DOHH2 (cell line): ENCODE measurements around the gene DCAF10.

ENCODE experiments used
- H3F3A ChIP-seq: fragments of 200-600 bp; sonication (generic), shearing (Covaris generic); 2 replicates; pipeline ENCODE4 v1.6.0; 2016; ENCODE audit warnings: antibody characterized with exemption, mild to moderate bottlenecking; ENCODE audit not compliant: control insufficient read depth, insufficient read depth
- H3K27ac ChIP-seq: fragments of 200-600 bp; sonication (generic); 2 replicates; pipeline ENCODE4 v1.5.1; 2014; ENCODE audit warnings: low read depth, mild to moderate bottlenecking, low read length, moderate library complexity
- H3K27me3 ChIP-seq: fragments of 200-600 bp; sonication (generic); 2 replicates; pipeline ENCODE4 v1.6.1; 2014; ENCODE audit warnings: mild to moderate bottlenecking, low read length, mixed read lengths; ENCODE audit not compliant: control insufficient read depth
- H3K36me3 ChIP-seq: fragments of 200-600 bp; sonication (generic); 2 replicates; pipeline ENCODE4 v1.6.1; 2014; ENCODE audit warnings: mild to moderate bottlenecking, low read length, moderate library complexity, mixed read lengths; ENCODE audit not compliant: control insufficient read depth
- H3K4me1 ChIP-seq: fragments of 200-600 bp; sonication (generic); 2 replicates; pipeline ENCODE4 v1.6.1; 2014; ENCODE audit warnings: mild to moderate bottlenecking, low read length, mixed read lengths; ENCODE audit not compliant: control insufficient read depth
- H3K4me2 ChIP-seq: fragments of 200-600 bp; sonication (generic); 2 replicates; pipeline ENCODE4 v1.6.0; 2014; ENCODE audit warnings: mild to moderate bottlenecking, low read length, moderate library complexity
- H3K4me3 ChIP-seq: fragments of 200-600 bp; sonication (generic); 2 replicates; pipeline ENCODE4 v1.5.1; 2014; ENCODE audit warnings: mild to moderate bottlenecking, low read length, mixed read lengths
- H3K79me2 ChIP-seq: fragments of 200-600 bp; sonication (generic); 2 replicates; pipeline ENCODE4 v1.6.1; 2014; ENCODE audit warnings: mild to moderate bottlenecking, low read length, mixed read lengths; ENCODE audit not compliant: control insufficient read depth
- H3K9me2 ChIP-seq: fragments of 200-600 bp; sonication (generic); replicated peaks from 2 replicates; pipeline ENCODE4 v1.6.1; 2014; ENCODE audit warnings: mild to moderate bottlenecking, low read length, mixed read lengths; ENCODE audit not compliant: control insufficient read depth
- H3K9me3 ChIP-seq: fragments of 200-600 bp; sonication (generic); 2 replicates; pipeline ENCODE4 v1.6.1; 2014; ENCODE audit warnings: antibody characterized with exemption, low read length, mixed read lengths; ENCODE audit not compliant: control insufficient read depth, insufficient read depth
- H4K20me1 ChIP-seq: fragments of 200-600 bp; sonication (generic); 2 replicates; pipeline ENCODE4 v1.6.0; 2014; ENCODE audit warnings: low read depth, mild to moderate bottlenecking, antibody characterized with exemption, low read length, moderate library complexity; ENCODE audit not compliant: control insufficient read depth, insufficient read depth
- CTCF ChIP-seq: fragments of 200-600 bp; sonication (generic); IDR thresholded peaks from one replicate; pipeline ENCODE4 v1.5.1; 2014; ENCODE audit warnings: antibody characterized with exemption, mild to moderate bottlenecking, low read depth, low read length; ENCODE audit not compliant: poor library complexity, severe bottlenecking
- EZH2phosphoT487 ChIP-seq: fragments of 200-600 bp; sonication (generic); IDR thresholded peaks from 2 replicates; pipeline ENCODE4 v1.6.1; 2017; ENCODE audit warnings: borderline replicate concordance, mild to moderate bottlenecking, antibody characterized with exemption, low read length, moderate library complexity, mixed read lengths

DCAF10 gene

GRCh38 chr9:37787059-37787458, 13.5 kb upstream of the DCAF10 start:
- Histone ChIP-seq H3K36me3 (peaks cover 26% of the 10 kb centered on the region), H3K9me2 (no peaks in the 10 kb centered on the region), H3K9me3 (no peaks in the 10 kb centered on the region), H4K20me1 (peaks cover 9% of the 10 kb centered on the region; the same call in 1 of the 2 replicates), H3K4me2 (no peak overlapping the region), H3K79me2 (peaks cover 33% of the 10 kb centered on the region), H3F3A (no peaks in the 10 kb centered on the region), H3K4me3 (no peak overlapping the region), H3K27ac (no peak overlapping the region), H3K27me3 (no peaks in the 10 kb centered on the region), H3K4me1 (peaks cover 24% of the 10 kb centered on the region)
- TF ChIP-seq CTCF (no peak), EZH2phosphoT487 (no peak)

GRCh38 chr9:37788332-37788731, 12.3 kb upstream of the DCAF10 start:
- no peak overlapping the region for H3K4me3 ChIP-seq
- no peaks in the 10 kb centered on the region for H3K9me2 ChIP-seq
- H3K9me3 ChIP-seq, result no peaks in the 10 kb centered on the region
- no peak for TF ChIP-seq EZH2phosphoT487
- TF ChIP-seq CTCF, result no peak
- H3K79me2 ChIP-seq, result peaks cover 20% of the 10 kb centered on the region
- no peaks in the 10 kb centered on the region for H3F3A ChIP-seq
- H3K4me2 ChIP-seq, result no peak overlapping the region
- H3K27me3 ChIP-seq, result no peaks in the 10 kb centered on the region
- peaks cover 13% of the 10 kb centered on the region for H3K36me3 ChIP-seq
- peaks cover under 1% of the 10 kb centered on the region; the same call in 1 of the 2 replicates for H4K20me1 ChIP-seq
- no peak overlapping the region for H3K27ac ChIP-seq
- peaks cover 11% of the 10 kb centered on the region for H3K4me1 ChIP-seq

GRCh38 chr9:37790096-37790495, 10.5 kb upstream of the DCAF10 start:
- Histone ChIP-seq H3K4me2 (no peak overlapping the region), H3K9me2 (no peaks in the 10 kb centered on the region), H3F3A (no peaks in the 10 kb centered on the region), H3K4me1 (peaks cover 5% of the 10 kb centered on the region), H3K9me3 (no peaks in the 10 kb centered on the region), H3K79me2 (peaks cover 3% of the 10 kb centered on the region), H4K20me1 (no peaks in the 10 kb centered on the region), H3K36me3 (no peaks in the 10 kb centered on the region), H3K27ac (no peak overlapping the region), H3K27me3 (peaks cover 3% of the 10 kb centered on the region; the same call in 1 of the 2 replicates), H3K4me3 (no peak overlapping the region)
- no peak for TF ChIP-seq CTCF
- no peak for TF ChIP-seq EZH2phosphoT487

GRCh38 chr9:37792122-37792521, 8.5 kb upstream of the DCAF10 start:
- Histone ChIP-seq H3K27ac (no peak overlapping the region), H3K9me3 (no peaks in the 10 kb centered on the region), H4K20me1 (no peaks in the 10 kb centered on the region), H3K36me3 (no peaks in the 10 kb centered on the region), H3K9me2 (no peaks in the 10 kb centered on the region), H3K4me3 (no peak overlapping the region), H3K27me3 (peaks cover 3% of the 10 kb centered on the region; the same call in 1 of the 2 replicates), H3K4me1 (no peaks in the 10 kb centered on the region), H3K79me2 (no peaks in the 10 kb centered on the region), H3K4me2 (no peak overlapping the region), H3F3A (no peaks in the 10 kb centered on the region)
- TF ChIP-seq CTCF (no peak), EZH2phosphoT487 (no peak)
